SJCRH30 (cell line): Measurements from ENCODE around the gene EFHD2. TPM values are rescaled to one million over a fixed set of nuclear protein-coding genes. Genes with fewer than 3 reads are reported as not detected.
"Not testable (repeated sequence)": the region's sequence is repeated elsewhere in the genome, so short reads cannot be mapped to it uniquely, and the experiment has no call there.

Experiments used
- DNase-seq, 2 experiments: peaks; one replicate each; pipeline ENCODE4 v3.0.0-alpha.2; 2015 to 2020
- H3K27ac ChIP-seq: fragments of 250-450 bp; sonication (Bioruptor Pico); 2 replicates; pipeline ENCODE4 v1.5.1; 2020; ENCODE audit warnings: mild to moderate bottlenecking, moderate library complexity
- H3K27me3 ChIP-seq: fragments of 250-450 bp; sonication (Bioruptor Pico); 2 replicates; pipeline ENCODE4 v1.5.1; 2020; ENCODE audit warnings: mild to moderate bottlenecking, moderate library complexity
- H3K36me3 ChIP-seq: fragments of 250-450 bp; sonication (Bioruptor Pico); 2 replicates; pipeline ENCODE4 v1.5.1; 2020; ENCODE audit warnings: mild to moderate bottlenecking, moderate library complexity
- H3K4me1 ChIP-seq: fragments of 250-450 bp; sonication (Bioruptor Pico); 2 replicates; pipeline ENCODE4 v1.5.1; 2020; ENCODE audit warnings: mild to moderate bottlenecking, moderate library complexity
- H3K4me3 ChIP-seq: fragments of 250-450 bp; sonication (Bioruptor Pico); 2 replicates; pipeline ENCODE4 v1.5.1; 2020; ENCODE audit warnings: mild to moderate bottlenecking, moderate library complexity
- H3K9me3 ChIP-seq: fragments of 250-450 bp; sonication (Bioruptor Pico); replicated peaks from 2 replicates; pipeline ENCODE4 v1.5.1; 2020; ENCODE audit warnings: mild to moderate bottlenecking, moderate library complexity
- total RNA-seq: library from RNA; depleted of rRNA; stranded (reverse); fragments of >200 nt; shearing (Covaris generic); gene quantifications from 2 replicates; pipeline ENCODE4 v1.2.3, GENCODE V29; 2014

EFHD2 gene
- total RNA-seq, 1 experiment from 2014 or later: 203 TPM

DNA sequence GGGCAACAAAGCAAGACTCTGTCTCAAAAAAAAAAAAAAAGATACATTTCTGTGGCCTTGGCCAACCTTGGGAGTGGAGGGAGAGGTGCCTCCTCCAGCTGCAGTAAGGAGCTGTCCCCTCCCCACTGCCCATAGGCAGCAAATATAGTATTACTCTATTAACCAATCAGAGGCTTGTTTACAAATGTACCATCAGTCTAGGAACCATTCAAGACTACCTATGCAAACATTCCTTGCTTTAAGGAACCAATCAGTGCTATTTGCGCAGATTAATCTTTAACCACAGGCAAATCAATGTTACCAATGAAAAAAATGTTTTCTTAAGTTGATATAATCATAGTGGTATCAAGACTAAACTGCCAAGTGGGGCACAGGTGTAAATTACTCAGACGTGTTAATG, 47.9 kb downstream of the EFHD2 start:
- Histone ChIP-seq H3K4me1 (peaks cover 39% of the 10 kb centered on the region), H3K4me3 (no peak overlapping the region), H3K36me3 (no peaks in the 10 kb centered on the region)

GRCh38 chr1:15458388-15458787, 48.7 kb downstream of the EFHD2 start:
- not testable (repeated sequence) for H3K36me3 ChIP-seq, H3K27me3 ChIP-seq, H3K27ac ChIP-seq, H3K4me3 ChIP-seq, DNase-seq, H3K9me3 ChIP-seq
- H3K4me1 ChIP-seq: peaks cover 47% of the 10 kb centered on the region

More for the DNA sequence above, 47.9 kb downstream of the EFHD2 start:
- no peaks in the 10 kb centered on the region for H3K9me3 ChIP-seq
- no peak overlapping the region for H3K27ac ChIP-seq
- DNase-seq: no peak
- H3K27me3 ChIP-seq: no peaks in the 10 kb centered on the region

GRCh38 chr1:15459771-15460707, 50.4 kb downstream of the EFHD2 start:
- DNase-seq: peak; percentile 90 to 98
- H3K27ac ChIP-seq: peak overlapping the region; percentile 78
- no peaks in the 10 kb centered on the region for H3K36me3 ChIP-seq
- H3K4me1 ChIP-seq: peaks cover 46% of the 10 kb centered on the region
- H3K27me3 ChIP-seq: no peaks in the 10 kb centered on the region
- no peaks in the 10 kb centered on the region for H3K9me3 ChIP-seq
- H3K4me3 ChIP-seq: no peak overlapping the region

GRCh38 chr1:15460708-15461095, 51.0 kb downstream of the EFHD2 start:
- Histone ChIP-seq H3K27me3 (no peaks in the 10 kb centered on the region), H3K36me3 (no peaks in the 10 kb centered on the region), H3K4me3 (no peak overlapping the region), H3K9me3 (no peaks in the 10 kb centered on the region), H3K27ac (peak overlapping the region; percentile 78), H3K4me1 (peaks cover 53% of the 10 kb centered on the region)
- DNase-seq: no peak

GRCh38 chr1:15463064-15463800, 53.5 kb downstream of the EFHD2 start:
- Histone ChIP-seq H3K27ac (peak overlapping the region; percentile 96), H3K4me3 (peak overlapping the region; percentile 22), H3K4me1 (peaks cover 75% of the 10 kb centered on the region)
- H3K36me3 ChIP-seq, H3K27me3 ChIP-seq, H3K9me3 ChIP-seq: not testable (repeated sequence)
- peak; percentile 88 to 92 for DNase-seq

GRCh38 chr1:15463926-15464322, 54.2 kb downstream of the EFHD2 start:
- H3K4me3 ChIP-seq: peak overlapping the region; percentile 22; the same call in 1 of the 2 replicates
- H3K27me3 ChIP-seq, H3K36me3 ChIP-seq, H3K9me3 ChIP-seq: not testable (repeated sequence)
- peak overlapping the region; percentile 96 for H3K27ac ChIP-seq
- peaks cover 82% of the 10 kb centered on the region for H3K4me1 ChIP-seq
- peak; percentile 60 to 86 for DNase-seq

- H3K9me3 ChIP-seq: no peaks in the 10 kb centered on the region
- H3K4me1 ChIP-seq: peaks cover 82% of the 10 kb centered on the region
- H3K27me3 ChIP-seq: no peaks in the 10 kb centered on the region
- H3K36me3 ChIP-seq: no peaks in the 10 kb centered on the region
- peak overlapping the region; percentile 96 for H3K27ac ChIP-seq
- H3K4me3 ChIP-seq: peak overlapping the region; percentile 46
- peak; percentile 85 to 97 for DNase-seq
Observed at GRCh38 chr1:15465674-15466073, 56.0 kb downstream of the EFHD2 start.

DNA sequence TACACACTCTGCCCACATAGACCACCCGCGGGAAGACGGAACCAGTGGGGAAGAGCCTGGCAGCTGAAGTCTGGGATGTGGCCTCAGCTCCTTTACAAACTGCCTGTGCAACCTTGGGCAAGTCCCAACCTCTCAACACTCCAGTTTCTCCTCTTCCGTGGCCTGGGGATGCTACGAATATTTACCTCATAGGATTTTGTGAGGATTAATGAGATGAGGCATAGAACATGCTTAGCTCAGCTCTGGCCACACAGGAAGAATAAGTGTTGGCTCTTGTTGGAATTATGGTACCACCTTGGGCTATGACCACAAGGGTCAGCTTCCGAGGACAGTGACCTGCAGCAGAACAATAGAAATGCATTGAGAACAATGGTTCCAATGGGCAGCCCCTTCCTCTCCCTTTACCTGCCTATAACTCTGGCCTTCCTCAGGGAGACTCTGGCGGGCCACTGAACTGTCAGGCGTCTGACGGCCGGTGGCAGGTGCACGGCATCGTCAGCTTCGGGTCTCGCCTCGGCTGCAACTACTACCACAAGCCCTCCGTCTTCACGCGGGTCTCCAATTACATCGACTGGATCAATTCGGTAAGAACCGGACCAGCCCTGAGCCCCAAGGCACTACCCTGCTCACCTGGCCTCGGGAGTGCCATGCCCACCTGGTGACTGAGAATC, 57.4 kb downstream of the EFHD2 start:
- not testable (repeated sequence) for H3K36me3 ChIP-seq, H3K9me3 ChIP-seq, H3K27me3 ChIP-seq
- Histone ChIP-seq H3K4me3 (peak overlapping the region; percentile 46), H3K27ac (peak overlapping the region; percentile 96), H3K4me1 (peaks cover 76% of the 10 kb centered on the region)
- DNase-seq: peak; percentile 87 to 93

GRCh38 chr1:15468145-15468544, 58.5 kb downstream of the EFHD2 start:
- H3K4me3 ChIP-seq: no peak overlapping the region
- no peaks in the 10 kb centered on the region for H3K9me3 ChIP-seq
- H3K36me3 ChIP-seq: no peaks in the 10 kb centered on the region
- DNase-seq: peak in 1 of 2 experiments; percentile 55
- H3K27me3 ChIP-seq: no peaks in the 10 kb centered on the region
- H3K27ac ChIP-seq: peak overlapping the region; percentile 96
- peaks cover 70% of the 10 kb centered on the region for H3K4me1 ChIP-seq

- peaks cover 59% of the 10 kb centered on the region for H3K4me1 ChIP-seq
- no peak overlapping the region for H3K4me3 ChIP-seq
- no peaks in the 10 kb centered on the region for H3K36me3 ChIP-seq
- no peak for DNase-seq
- H3K27ac ChIP-seq: peak overlapping the region; percentile 85
- H3K27me3 ChIP-seq: no peaks in the 10 kb centered on the region
- H3K9me3 ChIP-seq: no peaks in the 10 kb centered on the region
Observed at GRCh38 chr1:15469361-15469760, 59.7 kb downstream of the EFHD2 start.

DNA sequence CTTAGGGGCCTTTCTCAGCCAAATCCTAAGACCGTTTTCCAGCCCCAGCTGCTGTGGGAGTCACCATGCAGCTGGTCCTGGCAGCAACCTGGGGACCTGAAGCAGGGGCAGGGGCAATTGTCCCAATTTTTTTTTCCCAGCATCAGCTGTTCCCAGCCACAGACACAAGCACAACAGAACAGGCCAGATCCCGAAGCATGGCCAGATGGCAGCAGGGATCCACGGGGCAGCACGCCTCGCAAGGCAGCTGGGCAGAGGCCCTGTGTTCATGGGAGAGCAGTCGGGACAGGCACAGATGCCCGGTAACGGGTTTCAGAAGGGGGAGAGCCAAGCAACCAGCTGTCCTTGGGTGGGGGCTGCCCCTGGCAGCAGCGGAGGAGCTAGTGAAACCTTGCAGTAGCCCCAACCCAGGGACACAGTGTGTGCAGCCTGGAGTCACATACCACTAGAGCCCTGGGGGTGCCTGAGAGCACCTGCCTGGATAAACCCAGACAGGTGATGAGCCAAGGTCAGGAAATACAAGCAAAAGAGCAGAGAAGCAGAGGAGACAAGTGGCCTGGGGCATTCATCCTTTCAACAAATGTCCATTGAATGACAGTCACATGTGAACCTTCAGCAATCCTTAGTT, 60.2 kb downstream of the EFHD2 start:
- H3K4me1 ChIP-seq: peaks cover 56% of the 10 kb centered on the region
- DNase-seq: peak; percentile 96 to 98
- H3K27ac ChIP-seq: peak overlapping the region; percentile 85
- H3K9me3 ChIP-seq, H3K27me3 ChIP-seq, H3K36me3 ChIP-seq, H3K4me3 ChIP-seq: not testable (repeated sequence)

DNA sequence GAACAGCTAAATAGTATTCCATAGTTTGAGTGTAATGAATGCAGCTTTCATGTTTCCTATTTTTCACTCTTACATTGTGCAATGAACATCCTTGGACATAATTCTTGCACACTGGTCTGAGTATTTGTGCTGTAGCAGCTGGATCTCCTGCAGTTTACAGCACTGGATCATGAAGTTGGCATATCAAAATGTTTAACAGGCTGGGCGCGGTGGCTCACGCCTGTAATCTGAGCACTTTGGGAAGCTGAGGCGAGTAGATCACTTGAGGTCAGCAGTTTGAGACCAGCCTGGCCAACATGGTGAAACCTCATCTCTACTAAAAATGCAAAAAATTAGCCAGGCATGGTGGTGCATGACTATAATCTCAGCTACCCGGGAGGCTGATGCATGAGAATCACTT, 61.4 kb downstream of the EFHD2 start:
- not testable (repeated sequence) for DNase-seq, H3K36me3 ChIP-seq, H3K27me3 ChIP-seq, H3K4me3 ChIP-seq, H3K9me3 ChIP-seq
- H3K27ac ChIP-seq: peak overlapping the region; percentile 85; the same call in 1 of the 2 replicates
- H3K4me1 ChIP-seq: peaks cover 45% of the 10 kb centered on the region

- not testable (repeated sequence) for DNase-seq, H3K4me3 ChIP-seq, H3K36me3 ChIP-seq, H3K9me3 ChIP-seq, H3K27ac ChIP-seq, H3K27me3 ChIP-seq
- peaks cover 38% of the 10 kb centered on the region for H3K4me1 ChIP-seq
Observed at GRCh38 chr1:15471723-15472122, 62.0 kb downstream of the EFHD2 start.

DNA sequence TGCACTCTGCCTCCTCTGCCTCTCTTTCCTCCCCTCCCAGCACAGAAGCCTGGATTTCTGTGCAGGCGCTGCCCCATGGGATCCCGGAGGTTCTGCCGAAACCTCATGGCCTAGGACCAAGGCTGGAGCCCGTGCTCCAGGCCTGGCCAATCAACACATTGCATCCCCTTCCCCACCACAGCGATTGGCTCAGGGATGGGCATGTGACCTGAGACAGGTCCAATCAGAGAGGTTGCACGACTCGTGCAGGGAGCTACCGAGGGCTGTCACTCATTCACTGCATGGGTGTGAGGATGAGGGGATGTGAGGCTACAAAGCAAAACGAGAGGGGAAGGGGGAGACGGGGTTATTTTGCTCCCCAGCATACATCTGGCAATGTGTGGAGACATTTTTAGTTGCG, 62.9 kb downstream of the EFHD2 start:
- Histone ChIP-seq H3K4me1 (peaks cover 29% of the 10 kb centered on the region), H3K9me3 (no peaks in the 10 kb centered on the region)
- no peak for DNase-seq

More for the DNA sequence above, 62.9 kb downstream of the EFHD2 start:
- Histone ChIP-seq H3K27me3 (no peaks in the 10 kb centered on the region), H3K4me3 (no peak overlapping the region), H3K36me3 (no peaks in the 10 kb centered on the region), H3K27ac (no peak overlapping the region)
